ENCODE measurements around the gene COA1.
"Not testable (repeated sequence)": the region's sequence is repeated elsewhere in the genome, so short reads cannot be mapped to it uniquely, and the experiment has no call there.

COA1 gene

GRCh38 chr7:43758029-43758821 lies 28.9 kb upstream of the COA1 start, which contains the start of gene BLVRA:
Gene BLVRA (plus strand): TSS chr7:43758680. CDS start chr7:43771159, 12,479 bp downstream.
- DNase-seq (ENCODE audit: low read depth): peak; percentile 48

GRCh38 chr7:43757073-43757720 lies 27.9 kb upstream of the COA1 start:
- DNase-seq (ENCODE audit: low read depth): no peak

GRCh38 chr7:43756368-43757072 lies 27.2 kb upstream of the COA1 start:
- no peak for DNase-seq (ENCODE audit: low read depth)

- no peak for DNase-seq (ENCODE audit: low read depth)
Measured at GRCh38 chr7:43754596-43754995, 25.3 kb upstream of the COA1 start.

GRCh38 chr7:43753843-43754242 lies 24.5 kb upstream of the COA1 start:
- no peak for DNase-seq (ENCODE audit: low read depth)

GRCh38 chr7:43753271-43753810 lies 24.0 kb upstream of the COA1 start:
- no peak for DNase-seq (ENCODE audit: low read depth)

GRCh38 chr7:43752411-43752810 lies 23.1 kb upstream of the COA1 start:
- no peak for DNase-seq (ENCODE audit: low read depth)

- DNase-seq (ENCODE audit: low read depth): no peak
Measured at GRCh38 chr7:43750016-43750887, 20.9 kb upstream of the COA1 start.

GRCh38 chr7:43749383-43749940 lies 20.1 kb upstream of the COA1 start:
- DNase-seq (ENCODE audit: low read depth): no peak

GRCh38 chr7:43747328-43748105 lies 18.2 kb upstream of the COA1 start:
- no peak for DNase-seq (ENCODE audit: low read depth)

- no peak for DNase-seq (ENCODE audit: low read depth)
Measured at GRCh38 chr7:43742692-43743091, 13.4 kb upstream of the COA1 start.

- DNase-seq (ENCODE audit: low read depth): no peak
Measured at GRCh38 chr7:43737467-43738127, 8.3 kb upstream of the COA1 start.

- DNase-seq (ENCODE audit: low read depth): no peak
Measured at GRCh38 chr7:43735802-43736603, 6.7 kb upstream of the COA1 start.

- no peak for DNase-seq (ENCODE audit: low read depth)
Measured at GRCh38 chr7:43735403-43735801, 6.1 kb upstream of the COA1 start.

GRCh38 chr7:43734575-43735332 lies 5.4 kb upstream of the COA1 start:
- not testable (repeated sequence) for DNase-seq (ENCODE audit: low read depth)

- DNase-seq (ENCODE audit: low read depth): not testable (repeated sequence)
Measured at GRCh38 chr7:43731494-43731893, 2.2 kb upstream of the COA1 start.

GRCh38 chr7:43729924-43730248 lies 563 bp upstream of the COA1 start:
- DNase-seq (ENCODE audit: low read depth): no peak

GRCh38 chr7:43727494-43727893 lies 1.8 kb downstream of the COA1 start:
- DNase-seq (ENCODE audit: low read depth): no peak

Data from activated T-helper 1 cell treated with Interleukin-2 at 50 U/mL for 16 hours (primary cell).